WTC11 (cell line): Measurements from ENCODE around the gene FAM9C.

Experiments
- ATF2 ChIP-seq: sonication (generic); formaldehyde crosslinking; IDR thresholded peaks from 2 replicates; pipeline ENCODE4 v1.8.1; 2022; ENCODE audit warnings: low read depth, missing genetic modification reagents, borderline replicate concordance
- ATF3 ChIP-seq: sonication (generic); formaldehyde crosslinking; conservative IDR thresholded peaks from 2 replicates; pipeline ENCODE4 v1.8.1; 2022; ENCODE audit warnings: mild to moderate bottlenecking, missing genetic modification reagents
- CREB1 ChIP-seq: sonication (generic); formaldehyde crosslinking; IDR thresholded peaks from 2 replicates; pipeline ENCODE4 v1.8.0; 2023; ENCODE audit warnings: mild to moderate bottlenecking, missing genetic modification reagents
- CTCF ChIP-seq: fragments of 200-600 bp; IDR thresholded peaks from 2 replicates; pipeline ENCODE4 v1.8.0; 2022; ENCODE audit warnings: antibody characterized with exemption
- HMGXB4 ChIP-seq: sonication (generic); formaldehyde crosslinking; IDR thresholded peaks from 2 replicates; pipeline ENCODE4 v1.8.1; 2023; ENCODE audit warnings: mild to moderate bottlenecking, moderate library complexity, missing genetic modification reagents
- MAX ChIP-seq: sonication (generic); formaldehyde crosslinking; IDR thresholded peaks from 2 replicates; pipeline ENCODE4 v1.8.0; 2022; ENCODE audit warnings: mild to moderate bottlenecking, missing genetic modification reagents
- NFYB ChIP-seq: sonication (generic); formaldehyde crosslinking; conservative IDR thresholded peaks from 2 replicates; pipeline ENCODE4 v1.8.0; 2022; ENCODE audit warnings: low read depth, missing genetic modification reagents
- NR2C2 ChIP-seq: sonication (generic); formaldehyde crosslinking; IDR thresholded peaks from 2 replicates; pipeline ENCODE4 v1.8.0; 2022; ENCODE audit warnings: mild to moderate bottlenecking, missing genetic modification reagents
- NR3C1 ChIP-seq: sonication (generic); formaldehyde crosslinking; conservative IDR thresholded peaks from 2 replicates; pipeline ENCODE4 v1.8.1; 2023; ENCODE audit warnings: low read depth, mild to moderate bottlenecking, missing genetic modification reagents
- STAT6 ChIP-seq: sonication (generic); formaldehyde crosslinking; conservative IDR thresholded peaks from 2 replicates; pipeline ENCODE4 v1.8.1; 2023; ENCODE audit warnings: mild to moderate bottlenecking, low read depth, missing genetic modification reagents, moderate library complexity
- USF2 ChIP-seq: sonication (generic); formaldehyde crosslinking; IDR thresholded peaks from 2 replicates; pipeline ENCODE4 v1.8.1; 2023; ENCODE audit warnings: mild to moderate bottlenecking, missing genetic modification reagents, moderate library complexity

GRCh38 chrX:12994321-12994720 is 50.1 kb downstream of the FAM9C start:
- TF ChIP-seq CTCF (no peak), STAT6 (CRISPR knock-in tag) (no peak), USF2 (CRISPR knock-in tag) (no peak), MAX (CRISPR knock-in tag) (no peak), CREB1 (CRISPR knock-in tag) (no peak), HMGXB4 (CRISPR knock-in tag) (no peak), NR3C1 (CRISPR knock-in tag) (no peak), NR2C2 (CRISPR knock-in tag) (no peak), NFYB (CRISPR knock-in tag) (no peak), ATF2 (CRISPR knock-in tag) (no peak), ATF3 (CRISPR knock-in tag) (no peak)
